Stomach (tissue), 4 donors: ENCODE results near the gene VASH2.

Source experiments
- POLR2A ChIP-seq, 4 donors: fragments of 450-650 bp; IDR thresholded peaks; one replicate each; pipeline ENCODE4 v1.6.1; 2016; ENCODE audit warnings: antibody characterized with exemption in 4 of 4, control low read depth in 2 of 4, mild to moderate bottlenecking in 1 of 4, moderate library complexity in 1 of 4
- POLR2AphosphoS5 ChIP-seq, 3 donors: sonication (generic); formaldehyde crosslinking; IDR thresholded peaks; one replicate each; pipeline ENCODE4 v1.6.1; 2016; ENCODE audit warnings: antibody characterized with exemption in 3 of 3
- TF ChIP-seq, protein P1 (sequence below), 7 experiments: fragments of 450-650 bp in 4 of 7; fragments of 200-600 bp in 3 of 7; sonication (generic) in 3 of 7; IDR thresholded peaks; one replicate each; pipeline ENCODE4 v1.5.1; 2016 to 2019; ENCODE audit warnings: antibody characterized with exemption in 7 of 7, control low read depth in 2 of 7, mild to moderate bottlenecking in 1 of 7

DNA sequence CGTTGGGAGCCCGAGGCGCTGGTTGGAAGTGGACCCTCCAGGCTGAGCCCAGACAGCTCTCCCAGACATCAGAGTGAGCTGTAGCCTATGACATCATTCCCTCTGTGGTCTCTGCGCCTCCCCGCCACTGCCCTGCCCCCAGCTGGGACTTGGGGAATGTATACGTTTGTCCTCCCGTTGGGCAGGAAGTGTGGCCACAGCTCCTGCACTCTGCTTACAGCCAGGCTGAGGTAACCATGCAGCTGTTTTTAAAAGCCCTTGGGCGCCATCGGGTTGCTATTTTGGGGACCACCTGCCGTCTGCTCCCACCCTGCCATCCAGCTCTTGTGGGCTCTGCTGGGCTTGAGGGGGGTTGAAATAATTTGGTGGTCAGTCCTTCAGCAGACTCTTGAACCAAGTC is 7.8 kb downstream of the VASH2 start:
- TF ChIP-seq, protein P1, sequence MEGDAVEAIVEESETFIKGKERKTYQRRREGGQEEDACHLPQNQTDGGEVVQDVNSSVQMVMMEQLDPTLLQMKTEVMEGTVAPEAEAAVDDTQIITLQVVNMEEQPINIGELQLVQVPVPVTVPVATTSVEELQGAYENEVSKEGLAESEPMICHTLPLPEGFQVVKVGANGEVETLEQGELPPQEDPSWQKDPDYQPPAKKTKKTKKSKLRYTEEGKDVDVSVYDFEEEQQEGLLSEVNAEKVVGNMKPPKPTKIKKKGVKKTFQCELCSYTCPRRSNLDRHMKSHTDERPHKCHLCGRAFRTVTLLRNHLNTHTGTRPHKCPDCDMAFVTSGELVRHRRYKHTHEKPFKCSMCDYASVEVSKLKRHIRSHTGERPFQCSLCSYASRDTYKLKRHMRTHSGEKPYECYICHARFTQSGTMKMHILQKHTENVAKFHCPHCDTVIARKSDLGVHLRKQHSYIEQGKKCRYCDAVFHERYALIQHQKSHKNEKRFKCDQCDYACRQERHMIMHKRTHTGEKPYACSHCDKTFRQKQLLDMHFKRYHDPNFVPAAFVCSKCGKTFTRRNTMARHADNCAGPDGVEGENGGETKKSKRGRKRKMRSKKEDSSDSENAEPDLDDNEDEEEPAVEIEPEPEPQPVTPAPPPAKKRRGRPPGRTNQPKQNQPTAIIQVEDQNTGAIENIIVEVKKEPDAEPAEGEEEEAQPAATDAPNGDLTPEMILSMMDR (IDR thresholded peaks at IDR 0.05) = no peak
- no peak for TF ChIP-seq POLR2AphosphoS5 (IDR thresholded peaks at IDR 0.05)
- TF ChIP-seq POLR2A (IDR thresholded peaks at IDR 0.05) = no peak
